HEK293T (cell line): ENCODE results near the gene IL19.

ENCODE experiments used
- CTCF ChIA-PET: fragments of 350-600 bp; formaldehyde crosslinking; extraction: SDS; loops from one replicate; lab custom pipeline; 2021; ENCODE audit warnings: antibody characterized with exemption, inconsistent platforms; lab: Yijun Ruan, JAX
- POLR2A ChIA-PET: fragments of 350-600 bp; formaldehyde crosslinking; extraction: SDS; loops from one replicate; lab custom pipeline; 2020; ENCODE audit warnings: antibody characterized with exemption, inconsistent platforms; lab: Yijun Ruan, JAX
- DNase-seq: peaks from one replicate; pipeline ENCODE4 v3.0.0; 2012; ENCODE audit warnings: mixed read lengths; ENCODE audit errors: extremely low spot score
- ARNT ChIP-seq: fragments of 450-650 bp; IDR thresholded peaks from 2 replicates; pipeline ENCODE4 v1.6.1; 2017; ENCODE audit warnings: mild to moderate bottlenecking
- BHLHE40 ChIP-seq: fragments of 450-650 bp; IDR thresholded peaks from 2 replicates; pipeline ENCODE4 v1.6.1; 2016; ENCODE audit warnings: mild to moderate bottlenecking, moderate library complexity, borderline replicate concordance
- CTBP1 ChIP-seq: fragments of 450-650 bp; IDR thresholded peaks from 2 replicates; pipeline ENCODE4 v1.6.1; 2016; ENCODE audit warnings: borderline replicate concordance
- ELF4 ChIP-seq: fragments of 450-650 bp; IDR thresholded peaks from 2 replicates; pipeline ENCODE4 v1.6.1; 2017; ENCODE audit warnings: antibody characterized with exemption
- FOXA1 ChIP-seq: fragments of 450-650 bp; IDR thresholded peaks from 2 replicates; pipeline ENCODE4 v1.6.1; 2016; ENCODE audit warnings: mild to moderate bottlenecking
- FOXK2 ChIP-seq: fragments of 450-650 bp; IDR thresholded peaks from 2 replicates; pipeline ENCODE4 v1.6.1; 2016; ENCODE audit warnings: mild to moderate bottlenecking
- FOXM1 ChIP-seq: fragments of 450-650 bp; IDR thresholded peaks from 2 replicates; pipeline ENCODE4 v1.6.1; 2017; ENCODE audit warnings: mild to moderate bottlenecking, borderline replicate concordance
- HDGF ChIP-seq: fragments of 450-650 bp; IDR thresholded peaks from 2 replicates; pipeline ENCODE4 v1.6.1; 2017; ENCODE audit warnings: antibody characterized with exemption, borderline replicate concordance
- L3MBTL2 ChIP-seq: fragments of 450-650 bp; conservative IDR thresholded peaks from 2 replicates; pipeline ENCODE4 v1.6.1; 2016; ENCODE audit warnings: mild to moderate bottlenecking
- LEF1 ChIP-seq: fragments of 450-650 bp; IDR thresholded peaks from 2 replicates; pipeline ENCODE4 v1.6.1; 2017; ENCODE audit warnings: mild to moderate bottlenecking, borderline replicate concordance
- NFRKB ChIP-seq: fragments of 450-650 bp; IDR thresholded peaks from 2 replicates; pipeline ENCODE4 v1.6.1; 2016; ENCODE audit warnings: mild to moderate bottlenecking, moderate library complexity
- PKNOX1 ChIP-seq: fragments of 450-650 bp; IDR thresholded peaks from 2 replicates; pipeline ENCODE4 v1.6.1; 2016
- SP1 ChIP-seq: fragments of 450-650 bp; IDR thresholded peaks from 2 replicates; pipeline ENCODE4 v1.6.1; 2017
- SUZ12 ChIP-seq: fragments of 450-650 bp; IDR thresholded peaks from 2 replicates; pipeline ENCODE4 v1.6.1; 2016; ENCODE audit warnings: mild to moderate bottlenecking
- TARDBP ChIP-seq: fragments of 450-650 bp; IDR thresholded peaks from 2 replicates; pipeline ENCODE4 v1.6.1; 2016
- ZNF384 ChIP-seq: fragments of 450-650 bp; IDR thresholded peaks from 2 replicates; pipeline ENCODE4 v1.6.1; 2016

IL19 gene

GRCh38 chr1:206737729-206738201, 32.8 kb upstream of the IL19 start:
- no peak for DNase-seq
- ChIA-PET CTCF (interaction anchor here (0.6 kb wide), 1 partner anchor 1783 kb away, joined by 3 read pairs; no protein-coding TSS in a partner anchor), POLR2A (no interaction called here)
- TF ChIP-seq FOXA1 (no peak), NFRKB (no peak), CTBP1 (no peak), FOXM1 (no peak), SUZ12 (no peak), HDGF (no peak), PKNOX1 (no peak), SP1 (no peak), L3MBTL2 (no peak), FOXK2 (no peak), ZNF384 (no peak), LEF1 (no peak)

- CTCF ChIA-PET = no interaction called here
- no peak for TF ChIP-seq SUZ12
- no peak for TF ChIP-seq PKNOX1
- TF ChIP-seq ZNF384 = no peak
- TF ChIP-seq SP1 = no peak
- TF ChIP-seq FOXM1 = no peak
- TF ChIP-seq L3MBTL2 = no peak
- no peak for TF ChIP-seq FOXK2
- no peak for TF ChIP-seq TARDBP
- TF ChIP-seq BHLHE40 = no peak
- TF ChIP-seq ARNT = no peak
- TF ChIP-seq ELF4 = no peak
- no peak for TF ChIP-seq LEF1
- peak; percentile 49 for DNase-seq
- POLR2A ChIA-PET = no interaction called here
Measured at GRCh38 chr1:206738370-206739366, 31.9 kb upstream of the IL19 start.

- no peak for DNase-seq
- POLR2A ChIA-PET = no interaction called here
- TF ChIP-seq CTBP1 = no peak
- TF ChIP-seq ZNF384 = no peak
- TF ChIP-seq LEF1 = no peak
- no peak for TF ChIP-seq PKNOX1
- TF ChIP-seq L3MBTL2 = no peak
- CTCF ChIA-PET = interaction anchor here (0.9 kb wide), 1 partner anchor 17 kb away, joined by 5 read pairs; no protein-coding TSS in a partner anchor
Measured at GRCh38 chr1:206739411-206740076, 31.0 kb upstream of the IL19 start.

GRCh38 chr1:206741142-206741701, 29.4 kb upstream of the IL19 start:
- TF ChIP-seq PKNOX1 (no peak), TARDBP (no peak), BHLHE40 (no peak), ELF4 (no peak), LEF1 (no peak), SUZ12 (no peak), ZNF384 (no peak), SP1 (no peak), NFRKB (no peak), HDGF (no peak), L3MBTL2 (no peak), FOXK2 (no peak), FOXA1 (no peak)
- POLR2A ChIA-PET = no interaction called here
- CTCF ChIA-PET = interaction anchor here (0.7 to 1.1 kb wide), 2 partner anchors 14 to 242 kb away, joined by 3 read pairs; no protein-coding TSS in a partner anchor
- DNase-seq = no peak
